Measurements from ENCODE around the gene MED12.

The MED12 gene

DNA sequence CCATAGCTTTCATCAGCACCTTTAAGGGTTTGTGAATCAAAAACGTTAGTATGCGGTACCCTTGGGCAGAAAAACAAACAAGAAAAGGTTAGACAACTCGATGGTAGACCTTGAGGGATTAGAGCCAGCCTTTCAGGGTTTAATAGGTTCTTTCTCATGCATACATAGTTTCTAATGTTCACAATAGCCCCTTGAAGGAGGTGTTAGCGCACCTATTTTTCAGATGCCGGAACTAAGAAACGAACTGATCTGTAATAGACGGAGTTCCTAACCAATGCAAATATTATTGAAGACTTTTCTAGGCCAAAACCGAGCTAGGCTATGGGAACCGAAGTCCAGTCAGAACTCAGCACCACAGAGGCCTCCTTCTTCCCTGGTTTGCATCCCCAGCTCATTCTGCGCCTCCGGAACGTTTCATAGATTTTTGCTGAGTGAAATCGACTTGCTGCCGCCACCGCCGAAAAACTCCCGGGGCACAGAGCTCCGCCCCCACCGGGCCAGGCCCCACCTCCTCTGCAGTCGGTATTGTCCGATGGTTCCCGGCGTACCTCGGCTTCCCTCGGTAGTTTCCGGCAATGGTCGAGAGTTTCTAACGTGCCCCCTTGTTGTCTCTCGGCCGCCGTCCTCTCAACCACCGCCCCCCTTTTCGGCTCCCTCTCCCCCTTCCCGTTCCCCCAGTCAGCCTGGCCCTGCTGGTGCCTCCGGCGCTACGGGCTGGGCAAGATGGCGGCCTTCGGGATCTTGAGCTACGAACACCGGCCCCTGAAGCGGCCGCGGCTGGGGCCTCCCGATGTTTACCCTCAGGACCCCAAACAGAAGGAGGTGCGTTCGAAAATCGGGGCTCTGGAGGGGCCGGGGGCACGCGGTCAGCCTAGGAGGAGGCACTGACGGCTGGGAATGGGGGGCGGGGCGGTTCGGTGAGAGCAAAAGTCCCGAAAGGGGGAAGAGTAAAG is at the start of gene MED12:
Gene MED12 (plus strand): TSS at position 565 of the 953 bp plus-strand sequence. CDS start 159 bp downstream, at position 724.
- peak; percentile 67 to 73 for DNase-seq

GRCh38 chrX:71070531-71070930 is 47.9 kb upstream of the MED12 start:
- no peak for DNase-seq

- DNase-seq, result no peak
These were observed 36.9 kb upstream of the MED12 start for GRCh38 chrX:71081330-71082123.

- no peak for DNase-seq
These were observed 36.2 kb upstream of the MED12 start for GRCh38 chrX:71082124-71082647.

DNA sequence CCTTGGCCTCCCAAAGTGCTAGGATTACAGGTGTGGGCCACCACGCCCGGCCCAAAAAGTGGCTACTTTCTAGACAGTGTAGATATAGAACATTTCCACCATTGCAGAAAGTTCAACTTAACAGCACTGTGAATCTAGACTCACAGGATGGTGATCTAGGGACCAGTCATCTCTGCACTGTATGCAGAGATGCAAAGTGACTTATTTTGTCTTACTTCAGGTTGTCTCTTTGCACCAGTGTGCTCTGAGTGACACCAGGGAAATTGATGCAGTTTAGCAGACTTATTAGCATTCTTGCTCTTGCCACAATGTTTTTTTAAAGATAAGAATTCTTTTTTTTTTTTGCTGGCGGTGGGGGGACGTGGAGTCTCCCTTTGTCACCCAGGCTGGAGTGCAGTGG is 35.6 kb upstream of the MED12 start:
- no peak for DNase-seq

DNA sequence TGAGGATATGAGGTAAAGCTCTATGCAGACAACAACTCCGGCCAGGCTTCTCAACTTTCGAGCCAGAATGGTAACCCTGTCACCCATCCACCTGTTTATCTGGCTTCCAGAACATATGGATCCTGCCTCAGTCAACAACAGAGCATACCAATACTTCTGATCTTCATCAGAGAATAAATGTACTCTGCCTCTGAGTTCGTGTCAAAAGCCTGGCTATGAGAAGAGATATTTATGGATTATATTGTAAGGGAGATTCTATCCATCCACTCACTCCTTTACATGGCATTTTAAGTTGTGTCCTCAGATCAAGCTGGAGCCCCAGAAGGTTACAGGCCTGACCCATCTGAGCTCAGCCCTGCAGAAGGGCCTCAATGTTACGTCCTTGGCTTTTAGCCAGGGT is 32.5 kb upstream of the MED12 start:
- no peak for DNase-seq

GRCh38 chrX:71091263-71091662 is 27.1 kb upstream of the MED12 start:
- DNase-seq, result no peak

- DNase-seq, result no peak
These were observed 23.4 kb upstream of the MED12 start for GRCh38 chrX:71095033-71095432.

GRCh38 chrX:71095555-71095980 is 22.8 kb upstream of the MED12 start, which contains the start of gene FOXO4:
FOXO4 (plus strand) TSS chrX:71095851; CDS start chrX:71096529, 678 bp downstream.
- DNase-seq, result peak; percentile 84 to 85

DNA sequence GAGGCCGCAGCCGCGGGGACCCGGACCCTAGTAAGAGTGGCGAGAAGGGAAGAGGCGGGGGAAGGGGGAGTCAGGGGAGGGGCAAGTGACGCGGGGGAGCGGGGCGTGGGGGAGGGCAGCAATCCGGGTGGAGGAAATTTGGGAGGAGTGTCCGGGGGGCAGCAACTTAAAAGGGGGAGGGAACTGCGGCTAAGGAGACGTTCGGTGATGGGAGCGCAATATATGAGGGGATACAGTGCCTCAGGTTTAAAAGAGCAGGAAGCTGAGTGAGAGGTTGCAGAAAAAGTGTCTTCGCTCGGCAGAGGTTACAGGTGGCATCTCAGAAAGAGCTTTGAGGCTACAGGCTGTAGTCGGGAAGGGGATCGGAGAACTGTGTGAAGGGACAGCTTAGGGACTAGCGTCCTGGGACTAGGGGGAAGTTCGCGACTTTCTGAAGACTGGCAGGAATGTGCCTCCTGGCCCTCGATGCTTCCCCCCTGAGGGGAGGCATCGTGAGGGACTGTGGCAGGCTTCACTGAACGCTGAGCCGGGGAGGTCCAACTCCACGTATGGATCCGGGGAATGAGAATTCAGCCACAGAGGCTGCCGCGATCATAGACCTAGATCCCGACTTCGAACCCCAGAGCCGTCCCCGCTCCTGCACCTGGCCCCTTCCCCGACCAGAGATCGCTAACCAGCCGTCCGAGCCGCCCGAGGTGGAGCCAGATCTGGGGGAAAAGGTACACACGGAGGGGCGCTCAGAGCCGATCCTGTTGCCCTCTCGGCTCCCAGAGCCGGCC is 22.2 kb upstream of the MED12 start:
- no peak for DNase-seq

- no peak for DNase-seq
These were observed 21.7 kb upstream of the MED12 start for GRCh38 chrX:71096760-71097032.

- peak; percentile 79 to 87 for DNase-seq
These were observed 20.1 kb upstream of the MED12 start for GRCh38 chrX:71098302-71098701.

DNA sequence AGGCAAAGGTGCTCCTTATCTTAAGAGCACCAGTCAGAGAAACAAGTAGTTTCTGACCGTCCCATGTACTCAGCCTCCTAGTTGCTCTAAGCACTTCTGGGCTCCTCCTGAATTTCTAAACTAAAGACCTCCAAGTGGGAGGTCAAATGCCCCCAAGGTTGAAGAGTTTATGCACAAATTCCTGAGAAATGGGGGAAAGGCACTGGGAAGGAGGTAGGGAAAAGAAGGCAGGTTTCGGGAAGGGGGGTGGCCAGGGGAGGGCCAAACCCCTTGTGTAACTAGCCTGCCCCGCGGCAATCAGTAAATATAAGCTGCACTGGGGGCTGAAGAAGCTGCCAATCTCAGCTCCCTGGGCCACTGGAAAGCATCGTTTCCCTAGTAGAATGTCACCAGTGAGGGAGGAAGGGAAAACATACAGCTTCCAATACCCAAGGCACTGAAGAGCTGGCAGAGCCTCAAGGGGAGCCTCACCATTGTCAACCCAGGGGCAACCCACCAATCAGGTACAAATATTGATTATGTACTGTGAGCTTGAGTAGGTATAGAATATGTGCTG is 19.4 kb upstream of the MED12 start:
- no peak for DNase-seq

DNA sequence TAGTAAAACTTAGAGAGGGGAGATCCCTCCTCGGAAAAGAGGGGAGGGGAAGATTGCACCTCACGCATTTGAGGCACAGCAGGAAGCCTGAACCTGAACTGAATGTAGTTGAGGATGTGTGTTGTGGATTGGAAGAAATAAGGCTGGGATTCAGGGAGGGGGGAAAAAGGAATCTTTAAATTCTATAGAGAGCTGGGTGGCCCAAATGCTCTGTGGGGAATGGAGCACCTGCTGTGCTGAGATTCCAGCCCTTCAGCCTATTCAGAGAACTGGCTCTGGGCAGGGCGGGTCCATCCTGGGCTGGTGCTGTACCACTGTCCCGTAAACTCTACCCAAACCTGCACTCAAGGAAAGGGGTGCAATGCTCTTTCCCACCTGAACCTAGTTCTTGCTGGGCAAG is 18.7 kb upstream of the MED12 start:
- DNase-seq, result no peak

GRCh38 chrX:71100581-71101505 is 17.6 kb upstream of the MED12 start:
- no peak for DNase-seq

DNA sequence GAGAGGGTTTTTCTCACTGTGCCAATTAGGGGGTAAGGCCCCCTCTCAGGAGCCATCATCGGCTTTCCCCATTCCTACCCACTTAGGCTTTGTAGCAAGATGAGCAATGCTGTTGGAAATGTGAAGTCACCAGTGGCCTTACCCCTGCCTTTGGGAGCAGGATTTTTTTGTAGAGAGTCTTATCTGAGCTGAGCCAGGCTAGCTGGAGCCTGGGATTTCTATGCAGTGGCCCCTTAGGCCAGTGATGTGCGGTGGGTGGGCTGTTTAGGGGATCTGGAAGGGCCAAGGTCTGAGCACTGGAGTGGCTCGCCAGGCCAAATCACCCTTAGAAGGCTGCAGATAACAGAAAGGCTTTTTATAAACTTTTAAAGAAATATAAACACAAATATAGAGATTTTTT is 16.1 kb upstream of the MED12 start:
- DNase-seq, result no peak

DNA sequence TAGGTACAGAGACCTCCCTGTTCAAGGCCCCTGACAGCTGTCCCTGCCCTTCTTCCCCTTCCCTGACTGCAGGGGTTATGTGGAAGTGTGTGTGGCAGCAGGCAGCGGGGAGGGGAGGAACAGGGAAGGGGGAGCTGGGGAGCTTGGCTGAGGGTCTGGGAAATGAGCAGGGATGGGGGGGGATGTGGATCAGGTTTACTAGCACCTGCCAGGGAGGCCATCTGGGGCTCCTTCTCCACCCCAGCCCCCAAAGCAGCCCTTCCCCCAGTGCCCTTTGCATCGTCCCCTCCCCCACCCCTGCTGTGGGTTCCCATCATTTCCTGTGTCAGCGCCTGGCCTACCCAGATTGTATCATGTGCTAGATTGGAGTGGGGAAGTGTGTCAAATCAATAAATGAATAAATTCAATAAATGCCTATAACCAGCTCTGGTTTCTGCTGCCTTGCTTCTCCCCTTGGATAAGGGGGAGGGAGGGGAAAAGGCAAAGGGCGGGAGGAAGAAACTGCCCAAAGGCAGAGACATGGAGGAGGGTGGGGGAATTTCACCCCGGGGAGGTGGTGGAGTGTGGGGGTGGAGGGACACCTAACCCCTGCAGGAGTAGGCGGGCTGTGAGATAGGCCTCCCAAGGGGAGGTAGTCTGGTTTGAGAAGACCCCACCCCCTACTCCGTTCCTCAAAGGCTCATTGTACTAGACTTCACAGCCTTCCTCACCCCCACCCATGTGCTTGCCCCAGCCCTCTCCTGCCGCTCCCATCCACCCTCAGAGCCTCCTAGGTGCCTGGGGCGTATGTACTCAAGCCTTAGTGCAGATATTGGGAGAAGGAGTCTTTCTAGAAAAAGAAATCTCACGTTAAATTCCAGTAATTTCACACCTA is 15.0 kb upstream of the MED12 start:
- peak; percentile 57 to 58 for DNase-seq

DNA sequence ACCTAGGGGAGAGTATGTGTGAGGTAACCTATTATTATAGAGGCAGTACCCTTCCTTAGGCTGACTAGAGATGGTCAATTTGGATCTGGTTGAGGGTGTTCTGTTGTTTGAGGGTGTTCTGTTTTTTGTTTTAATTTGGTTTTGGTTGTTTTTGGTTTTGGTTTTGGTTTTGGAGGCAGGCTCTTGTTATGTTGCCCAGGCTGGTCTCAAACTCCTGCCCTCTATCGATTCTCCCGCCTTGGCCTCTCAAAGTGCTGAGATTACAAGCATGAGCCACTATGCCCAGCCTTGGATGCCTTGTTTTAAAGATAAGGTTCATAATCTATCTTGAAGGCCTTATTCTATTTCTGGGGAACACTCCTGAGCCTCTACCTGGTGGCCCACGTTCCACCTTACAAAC is 12.8 kb upstream of the MED12 start:
- no peak for DNase-seq

DNA sequence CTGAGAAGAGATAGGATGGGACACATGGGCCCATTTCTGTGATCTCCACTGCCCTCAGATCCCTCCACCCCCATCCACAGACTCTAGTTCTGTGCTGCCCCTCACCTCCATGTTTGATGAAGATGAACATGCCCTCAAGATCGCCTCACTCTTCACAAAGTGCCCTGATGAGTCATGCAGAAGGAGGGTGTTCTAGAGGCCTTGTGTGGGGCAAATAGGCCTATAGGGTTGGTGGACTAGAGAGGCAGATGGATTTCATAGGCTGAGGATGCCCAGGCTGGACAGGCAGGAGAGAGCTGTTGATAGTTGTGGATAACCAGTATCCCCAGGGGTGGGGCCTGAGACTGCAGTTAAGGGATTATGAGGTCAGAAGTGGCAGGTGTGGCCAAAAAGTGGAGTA is 12.0 kb upstream of the MED12 start, which contains the start of gene CXorf65:
Gene CXorf65 (minus strand): TSS at position 314 of the 400 bp plus-strand sequence. CDS start 184 bp downstream, at position 130.
- DNase-seq, result peak in 1 of 2 donors; percentile 38

DNA sequence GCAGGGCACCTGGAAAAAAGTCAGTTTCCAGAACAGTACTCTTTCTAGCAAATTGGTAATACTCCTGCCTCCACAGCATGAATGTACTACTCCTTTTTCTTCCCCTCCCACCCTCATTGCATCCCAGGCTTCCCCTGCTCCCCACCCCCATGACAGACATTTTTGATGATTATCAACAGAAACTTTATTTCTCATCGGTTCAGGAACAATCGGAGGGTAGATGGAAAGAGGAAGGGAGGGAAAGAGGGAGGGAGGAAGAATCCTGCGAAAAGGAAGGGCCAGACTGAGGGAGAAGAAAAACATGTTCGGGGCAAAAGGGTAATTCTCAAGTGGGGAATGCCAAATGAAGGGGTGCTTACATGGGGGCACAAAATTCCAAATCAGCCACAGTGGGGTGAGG is 11.2 kb upstream of the MED12 start:
- no peak for DNase-seq

Data from activated CD4-positive, alpha-beta T cell treated with anti-CD3 and anti-CD28 coated beads for 4 hours (primary cell).